Measurements from ENCODE around the gene CYP4B1.
"Not testable (repeated sequence)": the region's sequence is repeated elsewhere in the genome, so short reads cannot be mapped to it uniquely, and the experiment has no call there.

DNA sequence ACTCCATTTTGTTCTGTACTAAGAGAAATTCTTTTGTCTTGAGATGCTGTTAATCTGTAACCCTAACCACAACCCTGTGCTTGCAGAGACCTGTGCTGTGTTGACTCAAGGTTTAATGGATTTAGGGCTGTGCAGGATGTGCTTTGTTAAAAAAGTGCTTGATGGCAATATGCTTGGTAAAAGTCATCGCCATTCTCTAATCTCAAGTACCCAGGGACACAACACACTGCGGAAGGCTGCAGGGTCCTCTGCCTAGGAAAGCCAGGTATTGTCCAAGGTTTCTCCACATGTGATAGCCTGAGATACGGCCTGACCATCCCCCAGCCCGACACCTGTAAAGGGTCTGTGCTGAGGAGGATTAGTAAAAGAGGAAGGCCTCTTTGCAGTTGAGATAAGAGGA, 10.2 kb upstream of the CYP4B1 start:
- TF ChIP-seq, protein P1, sequence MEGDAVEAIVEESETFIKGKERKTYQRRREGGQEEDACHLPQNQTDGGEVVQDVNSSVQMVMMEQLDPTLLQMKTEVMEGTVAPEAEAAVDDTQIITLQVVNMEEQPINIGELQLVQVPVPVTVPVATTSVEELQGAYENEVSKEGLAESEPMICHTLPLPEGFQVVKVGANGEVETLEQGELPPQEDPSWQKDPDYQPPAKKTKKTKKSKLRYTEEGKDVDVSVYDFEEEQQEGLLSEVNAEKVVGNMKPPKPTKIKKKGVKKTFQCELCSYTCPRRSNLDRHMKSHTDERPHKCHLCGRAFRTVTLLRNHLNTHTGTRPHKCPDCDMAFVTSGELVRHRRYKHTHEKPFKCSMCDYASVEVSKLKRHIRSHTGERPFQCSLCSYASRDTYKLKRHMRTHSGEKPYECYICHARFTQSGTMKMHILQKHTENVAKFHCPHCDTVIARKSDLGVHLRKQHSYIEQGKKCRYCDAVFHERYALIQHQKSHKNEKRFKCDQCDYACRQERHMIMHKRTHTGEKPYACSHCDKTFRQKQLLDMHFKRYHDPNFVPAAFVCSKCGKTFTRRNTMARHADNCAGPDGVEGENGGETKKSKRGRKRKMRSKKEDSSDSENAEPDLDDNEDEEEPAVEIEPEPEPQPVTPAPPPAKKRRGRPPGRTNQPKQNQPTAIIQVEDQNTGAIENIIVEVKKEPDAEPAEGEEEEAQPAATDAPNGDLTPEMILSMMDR (IDR thresholded peaks at IDR 0.05), result not testable (repeated sequence)
- TF ChIP-seq POLR2A (IDR thresholded peaks at IDR 0.05), result not testable (repeated sequence)

All from tibial nerve (tissue), 3 donors.